K562 (cell line): ENCODE measurements around the gene HOXA9. TPM values are rescaled to one million over a fixed set of nuclear protein-coding genes. Genes with fewer than 3 reads are reported as not detected.

ENCODE experiments used
- ATAC-seq: fragments of 200-7000 bp; cut with Tn5 transposase; 3 replicates; pipeline ENCODE4 v1.9.1; 2020; ENCODE audit warnings: moderate library complexity
- BruUV-seq: library from RNA; stranded (reverse); fragments of 400-500 nt; replicated peaks from 2 replicates; lab custom pipeline; 2021; lab: Mats Ljungman, UMichigan
- CTCF ChIA-PET: fragments of 300-600 bp; formaldehyde crosslinking; extraction: SDS; loops from one replicate; lab custom pipeline; 2021; ENCODE audit warnings: low intra/inter-chr PET ratio; lab: Yijun Ruan, JAX
- POLR2A ChIA-PET: fragments of 300-600, 350-650 bp; sonication (Branson Sonifier 250); formaldehyde crosslinking; extraction: SDS; loops from one replicate; lab custom pipeline; 2021; ENCODE audit warnings: antibody characterized with exemption, inconsistent platforms; lab: Yijun Ruan, JAX
- DNase-seq, 4 experiments: peaks; one replicate each; pipeline versions ENCODE4 v3.0.0 to v3.0.0-alpha.2; 2011 to 2018; ENCODE audit warnings: low spot score in 3 of 4, mixed read lengths in 3 of 4; ENCODE audit errors: extremely low read depth in 1 of 4
- FAIRE-seq: peaks from 2 replicates; lab custom pipeline; 2011; peaks lifted over from hg19 to GRCh38; lab: Jason Lieb, UNC
- H2AFZ ChIP-seq: 2 replicates; pipeline ENCODE4 v1.6.0; 2011; ENCODE audit warnings: low read depth, low read length, control low read depth, inconsistent platforms
- H3K27ac ChIP-seq: fragments of 200-600 bp; 3 replicates; pipeline ENCODE4 v1.8.0; 2011; ENCODE audit warnings: low read depth, mild to moderate bottlenecking, control low read depth, inconsistent platforms, low read length, moderate library complexity, mixed read lengths; ENCODE audit errors: extremely low read depth
- H3K27me3 ChIP-seq, 2 experiments: fragments of 300-600 bp in 1 of 2; 2 replicates in 1 of 2; 3 replicates in 1 of 2; pipeline versions ENCODE4 v1.6.0 to v1.8.0; 2011; ENCODE audit warnings: inconsistent platforms in 2 of 2, low read length in 2 of 2, mild to moderate bottlenecking in 1 of 2, mixed read lengths in 1 of 2, moderate library complexity in 1 of 2; ENCODE audit not compliant: control insufficient read depth in 2 of 2, insufficient read depth in 2 of 2
- H3K36me3 ChIP-seq: fragments of 300-600 bp; 3 replicates; pipeline ENCODE4 v1.8.0; 2011; ENCODE audit warnings: mild to moderate bottlenecking, low read length, inconsistent platforms; ENCODE audit not compliant: control insufficient read depth, insufficient read depth
- H3K4me1 ChIP-seq, 2 experiments: fragments of 200-600 bp in 1 of 2; replicated peaks in 1 of 2; 2 replicates in 1 of 2; 3 replicates in 1 of 2; pipeline versions ENCODE4 v1.5.1 to v1.8.0; 2011; ENCODE audit warnings: inconsistent platforms in 2 of 2, low read length in 2 of 2, mild to moderate bottlenecking in 1 of 2, mixed read lengths in 1 of 2, moderate library complexity in 1 of 2; ENCODE audit not compliant: control insufficient read depth in 2 of 2, insufficient read depth in 2 of 2
- H3K4me2 ChIP-seq: 2 replicates; pipeline ENCODE4 v1.6.1; 2011; ENCODE audit warnings: low read length, control low read depth, inconsistent platforms, mixed read lengths; ENCODE audit not compliant: insufficient read depth
- H3K4me3 ChIP-seq: fragments of 200-600 bp; sonication (generic), shearing (Covaris generic); 2 replicates; pipeline ENCODE4 v1.5.1; 2016; ENCODE audit warnings: control low read depth, inconsistent platforms
- H3K79me2 ChIP-seq: fragments of 200-600 bp; 3 replicates; pipeline ENCODE4 v1.8.0; 2011; ENCODE audit warnings: low read length, inconsistent platforms; ENCODE audit not compliant: control insufficient read depth, insufficient read depth
- H3K9ac ChIP-seq, 2 experiments: 2 replicates each; pipeline versions ENCODE4 v1.6.0 to v1.6.1; 2011; ENCODE audit warnings: low read depth in 2 of 2, low read length in 2 of 2, control low read depth in 1 of 2, inconsistent platforms in 1 of 2, mild to moderate bottlenecking in 1 of 2, mixed read lengths in 1 of 2; ENCODE audit not compliant: insufficient read depth in 1 of 2
- H3K9me1 ChIP-seq: one replicate; pipeline ENCODE4 v1.6.0; 2011; ENCODE audit warnings: inconsistent platforms, mild to moderate bottlenecking, low read length, moderate library complexity; ENCODE audit not compliant: control insufficient read depth, insufficient read depth
- H3K9me3 ChIP-seq: replicated peaks from 2 replicates; pipeline ENCODE4 v1.5.1; 2011; ENCODE audit warnings: low read depth, low read length, inconsistent platforms; ENCODE audit not compliant: control insufficient read depth, insufficient read depth
- H4K20me1 ChIP-seq: replicated peaks from 2 replicates; pipeline ENCODE4 v1.6.1; 2011; ENCODE audit warnings: low read length, inconsistent platforms, mixed read lengths; ENCODE audit not compliant: control insufficient read depth, insufficient read depth
- TRIM24 ChIP-seq, 2 experiments: fragments of 450-650 bp; IDR thresholded peaks; 2 replicates each; pipeline ENCODE4 v1.6.1; 2016
- WGBS: fragments of 100-300 bp; shearing (Covaris generic); methylation state at CpG from one replicate; pipeline ENCODE4 v1.1.6; 2016; ENCODE audit warnings: low coverage, mixed read lengths; ENCODE audit not compliant: insufficient coverage; ENCODE audit errors: missing lambda C conversion rate; 5-methylcytosine and 5-hydroxymethylcytosine counted together
- in situ Hi-C: fragments of 300-500 bp; cut with MboI; formaldehyde crosslinking; loops from 4 replicates; pipeline ENCODE4 v1.15.0; 2018; ENCODE audit warnings: inconsistent platforms, mixed read lengths
- intact Hi-C: fragments of 100-400 bp; cut with micrococcal nuclease; formaldehyde crosslinking; loops from 2 replicates; pipeline ENCODE4 v1.14.2; 2022
- polyA plus RNA-seq, 8 experiments: library from polyadenylated mRNA; depleted of rRNA in 4 of 8; stranded (reverse) in 5 of 8; unstranded in 3 of 8; fragments of >200 nt; fragmentation: Nextera tagmentation in 2 of 8; fragmentation: Illumina TruSeq in 1 of 8; extraction: Ambion mirVana in 2 of 8; extraction: Trizol in 1 of 8; gene quantifications; 2 replicates each; pipeline versions ENCODE4 v1.2.1 to v1.2.3, GENCODE V29; 2011 to 2014; ENCODE audit warnings: inconsistent platforms in 1 of 8, missing spikeins in 1 of 8
- total RNA-seq, 7 experiments: library from RNA; depleted of rRNA in 6 of 7; stranded (reverse); fragments of >200 nt in 6 of 7; fragmentation: Illumina TruSeq in 2 of 7; extraction: Trizol in 2 of 7; gene quantifications; 2 replicates each; pipeline versions ENCODE4 v1.2.1 to v1.2.3, GENCODE V29; 2011 to 2021; ENCODE audit warnings: low replicate concordance in 1 of 7
- TF ChIP-seq, protein P1 (sequence below): fragments of 450-650 bp; IDR thresholded peaks from 2 replicates; pipeline ENCODE4 v1.6.1; 2016; ENCODE audit warnings: mild to moderate bottlenecking
- TF ChIP-seq, protein P2 (sequence below): sonication (generic); formaldehyde crosslinking; IDR thresholded peaks from 2 replicates; pipeline ENCODE4 v1.8.1; 2023; ENCODE audit warnings: mild to moderate bottlenecking, missing genetic modification reagents, moderate library complexity

HOXA9 gene
- total and polyA plus RNA-seq, 9 of the 15 experiments (the other 6 are each of a cell fraction or from before 2014, with no cell fraction given): not detected

DNA sequence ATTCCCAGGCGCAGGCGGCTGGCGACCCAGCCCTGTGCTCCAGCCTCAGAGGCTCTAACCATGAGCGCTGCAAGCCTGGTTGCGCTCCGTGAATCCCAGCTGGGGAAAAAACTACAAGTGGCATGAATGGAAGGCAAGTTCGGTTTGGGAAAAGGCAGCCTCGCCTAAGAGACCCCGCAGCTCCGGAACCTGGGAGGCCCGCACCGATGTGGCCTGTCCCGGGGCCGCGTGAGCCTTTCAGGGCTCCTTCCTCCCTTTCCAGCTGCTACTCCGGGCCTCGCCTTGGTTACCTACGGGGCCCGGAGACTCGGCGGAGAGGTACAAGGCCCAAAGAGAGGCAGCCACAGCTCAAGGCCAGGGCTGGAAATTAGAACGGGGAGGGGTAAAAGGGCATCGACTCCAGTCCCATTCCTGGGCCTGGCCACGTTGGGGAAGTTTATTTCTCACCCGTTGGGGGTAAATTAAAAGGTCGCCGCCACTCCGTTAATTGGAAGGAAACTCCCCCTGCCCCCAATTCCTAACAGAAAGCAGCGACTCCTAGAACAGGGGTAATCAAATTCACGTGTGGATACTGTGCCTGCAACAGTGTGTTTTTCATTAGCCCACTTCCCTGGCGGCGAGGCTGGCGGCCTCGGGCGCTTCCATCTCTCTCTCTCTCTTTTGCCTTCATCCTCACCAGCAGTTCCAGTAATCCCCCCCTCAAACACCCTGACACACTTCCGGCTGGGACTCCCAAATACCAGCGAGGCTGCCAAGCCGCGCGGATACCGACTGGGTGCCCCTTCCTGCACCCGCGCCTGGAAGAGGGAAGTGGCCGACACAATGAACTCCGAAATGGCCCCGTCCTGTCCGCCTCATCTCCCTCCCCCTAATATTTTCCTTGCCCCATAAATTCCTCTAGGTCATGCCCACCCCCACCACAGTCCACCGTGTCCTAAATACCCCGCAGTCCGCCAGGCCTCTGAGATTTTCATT lies 1.5 kb upstream of the HOXA9 start:
- WGBS: 12% methylated on average over 36 of the region's 50 CpGs
- in situ Hi-C loops: loop anchor here (5.0 to 25.0 kb wide), 4 partner anchors 655 to 1280 kb away; no protein-coding TSS in a partner anchor
- no peak for FAIRE-seq

More for the DNA sequence above, 1.5 kb upstream of the HOXA9 start:
- Histone ChIP-seq H4K20me1 (no peaks in the 10 kb centered on the region), H3K27me3 (peaks cover 37 to 73% of the 10 kb centered on the region in 2 experiments), H3K79me2 (no peaks in the 10 kb centered on the region), H3K4me1 (peaks cover 0 to 13% of the 10 kb centered on the region in 2 experiments; a peak in 2 of 5 replicates), H3K36me3 (no peaks in the 10 kb centered on the region), H3K9me3 (no peaks in the 10 kb centered on the region), H2AFZ (no peak overlapping the region), H3K27ac (no peak overlapping the region), H3K9me1 (no peaks in the 10 kb centered on the region), H3K4me3 (no peak overlapping the region), H3K4me2 (no peak overlapping the region), H3K9ac (no peak overlapping the region)
- POLR2A ChIA-PET: no interaction called here
- CTCF ChIA-PET: interaction anchor here (0.6 kb wide), 1 partner anchor 17 kb away, joined by 3 read pairs; no protein-coding TSS in a partner anchor
- ATAC-seq (no peak), DNase-seq (no peak)
- TF ChIP-seq, protein P1, sequence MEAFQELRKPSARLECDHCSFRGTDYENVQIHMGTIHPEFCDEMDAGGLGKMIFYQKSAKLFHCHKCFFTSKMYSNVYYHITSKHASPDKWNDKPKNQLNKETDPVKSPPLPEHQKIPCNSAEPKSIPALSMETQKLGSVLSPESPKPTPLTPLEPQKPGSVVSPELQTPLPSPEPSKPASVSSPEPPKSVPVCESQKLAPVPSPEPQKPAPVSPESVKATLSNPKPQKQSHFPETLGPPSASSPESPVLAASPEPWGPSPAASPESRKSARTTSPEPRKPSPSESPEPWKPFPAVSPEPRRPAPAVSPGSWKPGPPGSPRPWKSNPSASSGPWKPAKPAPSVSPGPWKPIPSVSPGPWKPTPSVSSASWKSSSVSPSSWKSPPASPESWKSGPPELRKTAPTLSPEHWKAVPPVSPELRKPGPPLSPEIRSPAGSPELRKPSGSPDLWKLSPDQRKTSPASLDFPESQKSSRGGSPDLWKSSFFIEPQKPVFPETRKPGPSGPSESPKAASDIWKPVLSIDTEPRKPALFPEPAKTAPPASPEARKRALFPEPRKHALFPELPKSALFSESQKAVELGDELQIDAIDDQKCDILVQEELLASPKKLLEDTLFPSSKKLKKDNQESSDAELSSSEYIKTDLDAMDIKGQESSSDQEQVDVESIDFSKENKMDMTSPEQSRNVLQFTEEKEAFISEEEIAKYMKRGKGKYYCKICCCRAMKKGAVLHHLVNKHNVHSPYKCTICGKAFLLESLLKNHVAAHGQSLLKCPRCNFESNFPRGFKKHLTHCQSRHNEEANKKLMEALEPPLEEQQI: no peak
- no peak for TF ChIP-seq TRIM24 (IDR thresholded peaks at IDR 0.05)
- TF ChIP-seq, protein P2, sequence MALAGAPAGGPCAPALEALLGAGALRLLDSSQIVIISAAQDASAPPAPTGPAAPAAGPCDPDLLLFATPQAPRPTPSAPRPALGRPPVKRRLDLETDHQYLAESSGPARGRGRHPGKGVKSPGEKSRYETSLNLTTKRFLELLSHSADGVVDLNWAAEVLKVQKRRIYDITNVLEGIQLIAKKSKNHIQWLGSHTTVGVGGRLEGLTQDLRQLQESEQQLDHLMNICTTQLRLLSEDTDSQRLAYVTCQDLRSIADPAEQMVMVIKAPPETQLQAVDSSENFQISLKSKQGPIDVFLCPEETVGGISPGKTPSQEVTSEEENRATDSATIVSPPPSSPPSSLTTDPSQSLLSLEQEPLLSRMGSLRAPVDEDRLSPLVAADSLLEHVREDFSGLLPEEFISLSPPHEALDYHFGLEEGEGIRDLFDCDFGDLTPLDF (CRISPR knock-in tag): no peak
- BruUV-seq: no TSS peak
- intact Hi-C loops: no loop called here
